Endothelial cell of umbilical vein (primary cell): ENCODE results near the gene SCN9A. TPM values are rescaled to one million over a fixed set of nuclear protein-coding genes. Genes with fewer than 3 reads are reported as not detected.

Experiments
- BruUV-seq: library from RNA; stranded (reverse); fragments of 400-500 nt; replicated peaks from 2 replicates; lab custom pipeline; 2021; lab: Mats Ljungman, UMichigan
- CTCF ChIA-PET: fragments of 300-600, 350-600 bp; sonication (Branson Sonifier 250); formaldehyde crosslinking; loops from one replicate; lab custom pipeline; 2021; ENCODE audit warnings: antibody characterized with exemption, inconsistent platforms; lab: Charles Lee
- POLR2A ChIA-PET: fragments of 300-600, 350-600 bp; sonication (Branson Sonifier 250); formaldehyde crosslinking; loops from one replicate; lab custom pipeline; 2021; ENCODE audit warnings: antibody characterized with exemption, inconsistent platforms; lab: Charles Lee
- DNase-seq: peaks from one replicate; pipeline ENCODE4 v3.0.0-alpha.2; 2011; ENCODE audit warnings: low read depth, low spot score
- FAIRE-seq: peaks from 2 replicates; lab custom pipeline; 2011; peaks lifted over from hg19 to GRCh38; lab: Jason Lieb, UNC
- H2AFZ ChIP-seq: 2 replicates; pipeline ENCODE4 v1.6.0; 2012; ENCODE audit warnings: low read depth, low read length, control low read depth, inconsistent platforms
- H3K27ac ChIP-seq: 2 replicates; pipeline ENCODE4 v1.5.1; 2011; ENCODE audit warnings: low read depth, mild to moderate bottlenecking, control low read depth, low read length, moderate library complexity; ENCODE audit not compliant: insufficient read depth
- H3K27me3 ChIP-seq, 2 experiments: 2 replicates each; pipeline versions ENCODE4 v1.6.0 to v1.6.1; 2011; ENCODE audit warnings: low read length in 2 of 2, mixed read lengths in 1 of 2; ENCODE audit not compliant: control insufficient read depth in 2 of 2, insufficient read depth in 2 of 2
- H3K36me3 ChIP-seq, 2 experiments: 2 replicates in 1 of 2; 3 replicates in 1 of 2; pipeline ENCODE4 v1.5.1; 2011; ENCODE audit warnings: low read length in 2 of 2, mild to moderate bottlenecking in 1 of 2, moderate library complexity in 1 of 2; ENCODE audit not compliant: control insufficient read depth in 2 of 2, insufficient read depth in 2 of 2; ENCODE audit errors: extremely low read depth in 1 of 2
- H3K4me1 ChIP-seq: 3 replicates; pipeline ENCODE4 v1.5.1; 2011; ENCODE audit warnings: mild to moderate bottlenecking, low read length; ENCODE audit not compliant: control insufficient read depth, insufficient read depth; ENCODE audit errors: extremely low read depth
- H3K4me2 ChIP-seq: 2 replicates; pipeline ENCODE4 v1.6.1; 2011; ENCODE audit warnings: low read length, control low read depth, mixed read lengths; ENCODE audit not compliant: insufficient read depth
- H3K4me3 ChIP-seq, 3 experiments: fragments of 200-600 bp in 1 of 3; sonication (generic), shearing (Covaris generic) in 1 of 3; replicated peaks in 1 of 3; 2 replicates each; pipeline ENCODE4 v1.5.1; 2011 to 2016; ENCODE audit warnings: control low read depth in 3 of 3, low read length in 3 of 3, mild to moderate bottlenecking in 2 of 3, inconsistent platforms in 1 of 3, low read depth in 1 of 3, moderate library complexity in 1 of 3; ENCODE audit not compliant: insufficient read depth in 1 of 3
- H3K79me2 ChIP-seq: 2 replicates; pipeline ENCODE4 v1.6.0; 2012; ENCODE audit warnings: low read length, inconsistent platforms; ENCODE audit not compliant: control insufficient read depth, insufficient read depth
- H3K9ac ChIP-seq: replicated peaks from 2 replicates; pipeline ENCODE3; 2011; ENCODE audit warnings: low read length, control low read depth; ENCODE audit not compliant: insufficient read depth; ENCODE audit errors: extremely low read depth
- H3K9me1 ChIP-seq: replicated peaks from 3 replicates; pipeline ENCODE4 v1.6.0; 2011; ENCODE audit warnings: mild to moderate bottlenecking, low read length; ENCODE audit not compliant: control insufficient read depth, insufficient read depth; ENCODE audit errors: extremely low read depth
- H3K9me3 ChIP-seq: replicated peaks from 2 replicates; pipeline ENCODE4 v1.5.1; 2012; ENCODE audit warnings: low read length, inconsistent platforms; ENCODE audit not compliant: control insufficient read depth, insufficient read depth
- H4K20me1 ChIP-seq: replicated peaks from 2 replicates; pipeline ENCODE3; 2011; ENCODE audit warnings: mild to moderate bottlenecking, low read length; ENCODE audit not compliant: control insufficient read depth, insufficient read depth; ENCODE audit errors: extremely low read depth
- EZH2 ChIP-seq: IDR thresholded peaks from 2 replicates; pipeline ENCODE4 v1.6.1; 2012; ENCODE audit warnings: borderline replicate concordance, low read depth, mild to moderate bottlenecking, moderate library complexity, low read length, inconsistent platforms; ENCODE audit not compliant: severe bottlenecking
- FOS ChIP-seq: IDR thresholded peaks from 2 replicates; pipeline ENCODE4 v1.6.1; 2011; ENCODE audit warnings: mild to moderate bottlenecking, low read length, moderate library complexity, borderline replicate concordance; ENCODE audit not compliant: insufficient read depth
- GATA2 ChIP-seq: IDR thresholded peaks from 2 replicates; pipeline ENCODE4 v1.7.0; 2011; ENCODE audit warnings: low read depth, mild to moderate bottlenecking, moderate library complexity, mixed read lengths, low read length; ENCODE audit not compliant: insufficient read length, insufficient read depth
- JUN ChIP-seq: IDR thresholded peaks from 2 replicates; pipeline ENCODE4 v1.6.1; 2011; ENCODE audit warnings: borderline replicate concordance, low read depth; ENCODE audit not compliant: insufficient read length, insufficient read depth
- MYC ChIP-seq: IDR thresholded peaks from one replicate; pipeline ENCODE4 v1.6.1; 2011; ENCODE audit warnings: mild to moderate bottlenecking, low read depth, low read length
- POLR2A ChIP-seq: IDR thresholded peaks from 2 replicates; pipeline ENCODE4 v1.6.1; 2012; ENCODE audit warnings: low read depth, mild to moderate bottlenecking, control low read depth, low read length
- POLR2AphosphoS5 ChIP-seq: IDR thresholded peaks from 2 replicates; pipeline ENCODE4 v1.6.1; 2012; ENCODE audit warnings: low read depth, mild to moderate bottlenecking, control low read depth, low read length, moderate library complexity; ENCODE audit not compliant: insufficient read depth
- dilution Hi-C: fragments of 300-500 bp; cut with MboI; formaldehyde crosslinking; loops from one replicate; pipeline ENCODE4 v1.15.0; 2019; ENCODE audit warnings: low sequenced_read_pairs; ENCODE audit not compliant: extremely low pct_ligation_motif_present
- intact Hi-C: fragments of 100-400 bp; cut with micrococcal nuclease; formaldehyde crosslinking; loops from one replicate; pipeline ENCODE4 v1.10.0; 2022
- polyA plus RNA-seq, 4 experiments: library from polyadenylated mRNA; depleted of rRNA in 3 of 4; stranded (reverse) in 3 of 4; unstranded in 1 of 4; fragments of >200 nt; gene quantifications; 2 replicates each; pipeline versions ENCODE4 v1.2.1 to v1.2.3, GENCODE V29; 2011 to 2012; ENCODE audit warnings: missing spikeins in 1 of 4
- total RNA-seq: library from RNA; stranded (reverse); gene quantifications from 2 replicates; pipeline ENCODE4 v1.2.3, GENCODE V29; 2021
- TF ChIP-seq, protein P1 (sequence below): IDR thresholded peaks from 2 replicates; pipeline ENCODE4 v1.6.1; 2011; ENCODE audit not compliant: insufficient read depth, insufficient read length
- TF ChIP-seq, protein P2 (sequence below), 2 donors: IDR thresholded peaks; 1 replicate in 1 of 2; 2 replicates in 1 of 2; pipeline ENCODE4 v1.5.1; 2011; ENCODE audit warnings: low read length in 2 of 2, mild to moderate bottlenecking in 2 of 2, moderate library complexity in 2 of 2, control low read depth in 1 of 2, inconsistent platforms in 1 of 2, low read depth in 1 of 2; ENCODE audit not compliant: insufficient read depth in 1 of 2; ENCODE audit errors: extremely low read depth in 1 of 2

SCN9A gene
- total and polyA plus RNA-seq, 2 donors (not counting 3 experiments of a cell fraction or from before 2014, with no cell fraction given), result 0.88 to 1.6 TPM

DNA sequence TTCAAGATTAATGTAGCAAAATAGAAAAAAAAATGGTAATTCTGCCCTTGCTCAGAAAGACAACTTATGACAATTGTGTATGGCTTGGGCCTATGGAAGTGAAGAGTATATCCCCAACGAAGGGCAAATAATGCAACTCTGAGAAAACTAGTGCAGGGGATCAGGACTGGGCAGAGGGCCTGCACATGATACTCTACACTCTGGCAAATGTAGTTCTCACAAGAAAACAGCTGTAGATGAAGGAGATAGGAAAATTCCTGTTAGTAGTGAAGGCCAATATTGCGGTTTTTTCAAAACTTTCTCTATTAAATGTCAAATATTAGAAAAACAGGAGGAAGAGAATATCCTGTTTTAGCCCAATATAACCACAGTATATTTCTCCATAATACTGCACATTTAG is 77.8 kb downstream of the SCN9A start:
- no peak overlapping the region for H3K27ac ChIP-seq
- H3K27me3 ChIP-seq, result no peaks in the 10 kb centered on the region
- dilution Hi-C loops (no loop called here), intact Hi-C loops (no loop called here)
- DNase-seq (no peak), FAIRE-seq (no peak)
- no TSS peak for BruUV-seq
- no peak overlapping the region for H3K4me3 ChIP-seq
- no peaks in the 10 kb centered on the region for H3K4me1 ChIP-seq
- no peak overlapping the region for H3K4me2 ChIP-seq
- H3K9ac ChIP-seq, result no peak overlapping the region
- ChIA-PET CTCF (interaction anchor here (0.8 kb wide), 1 partner anchor 19 kb away, joined by 3 read pairs; no protein-coding TSS in a partner anchor), POLR2A (no interaction called here)
- no peaks in the 10 kb centered on the region for H3K36me3 ChIP-seq
- no peaks in the 10 kb centered on the region for H4K20me1 ChIP-seq
- no peaks in the 10 kb centered on the region for H3K79me2 ChIP-seq
- H3K9me1 ChIP-seq, result no peaks in the 10 kb centered on the region
- no peak for TF ChIP-seq MYC
- no peak for TF ChIP-seq POLR2AphosphoS5
- no peak for TF ChIP-seq GATA2
- no peak for TF ChIP-seq EZH2
- no peak for TF ChIP-seq FOS
- TF ChIP-seq JUN, result no peak
- TF ChIP-seq, protein P1, sequence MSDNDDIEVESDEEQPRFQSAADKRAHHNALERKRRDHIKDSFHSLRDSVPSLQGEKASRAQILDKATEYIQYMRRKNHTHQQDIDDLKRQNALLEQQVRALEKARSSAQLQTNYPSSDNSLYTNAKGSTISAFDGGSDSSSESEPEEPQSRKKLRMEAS, result no peak
- TF ChIP-seq POLR2A, result no peak
- H3K9me3 ChIP-seq, result no peaks in the 10 kb centered on the region
- no peak overlapping the region for H2AFZ ChIP-seq

DNA sequence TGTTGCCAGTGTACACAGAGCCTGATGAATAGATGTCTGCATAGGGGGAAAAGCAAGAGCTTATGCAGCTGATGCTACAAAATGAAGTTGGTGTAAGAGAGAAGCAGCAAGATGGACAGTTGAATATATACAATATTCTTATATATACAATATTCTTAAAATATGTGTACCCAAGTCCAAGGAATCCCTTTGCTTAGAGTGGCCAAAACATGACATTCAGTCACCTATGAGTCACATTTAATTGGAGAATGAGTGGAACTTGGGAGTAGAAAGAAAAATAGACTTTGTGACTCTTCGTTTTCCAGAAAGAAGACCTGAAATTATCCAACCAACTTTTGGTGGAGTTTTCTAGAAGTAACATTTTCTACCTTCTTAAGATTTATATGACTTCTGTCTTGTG is 81.8 kb downstream of the SCN9A start:
- H3K27me3 ChIP-seq, result no peaks in the 10 kb centered on the region
- no peak overlapping the region for H3K4me3 ChIP-seq
- ChIA-PET CTCF (interaction anchor here (1.4 kb wide), 1 partner anchor 36 kb away, joined by 3 read pairs; no protein-coding TSS in a partner anchor), POLR2A (no interaction called here)
- DNase-seq (no peak), FAIRE-seq (no peak)
- H3K36me3 ChIP-seq, result no peaks in the 10 kb centered on the region
- H3K9me1 ChIP-seq, result no peaks in the 10 kb centered on the region
- dilution Hi-C loops (no loop called here), intact Hi-C loops (no loop called here)
- H3K27ac ChIP-seq, result no peak overlapping the region
- no peak overlapping the region for H3K4me2 ChIP-seq
- TF ChIP-seq, protein P2, sequence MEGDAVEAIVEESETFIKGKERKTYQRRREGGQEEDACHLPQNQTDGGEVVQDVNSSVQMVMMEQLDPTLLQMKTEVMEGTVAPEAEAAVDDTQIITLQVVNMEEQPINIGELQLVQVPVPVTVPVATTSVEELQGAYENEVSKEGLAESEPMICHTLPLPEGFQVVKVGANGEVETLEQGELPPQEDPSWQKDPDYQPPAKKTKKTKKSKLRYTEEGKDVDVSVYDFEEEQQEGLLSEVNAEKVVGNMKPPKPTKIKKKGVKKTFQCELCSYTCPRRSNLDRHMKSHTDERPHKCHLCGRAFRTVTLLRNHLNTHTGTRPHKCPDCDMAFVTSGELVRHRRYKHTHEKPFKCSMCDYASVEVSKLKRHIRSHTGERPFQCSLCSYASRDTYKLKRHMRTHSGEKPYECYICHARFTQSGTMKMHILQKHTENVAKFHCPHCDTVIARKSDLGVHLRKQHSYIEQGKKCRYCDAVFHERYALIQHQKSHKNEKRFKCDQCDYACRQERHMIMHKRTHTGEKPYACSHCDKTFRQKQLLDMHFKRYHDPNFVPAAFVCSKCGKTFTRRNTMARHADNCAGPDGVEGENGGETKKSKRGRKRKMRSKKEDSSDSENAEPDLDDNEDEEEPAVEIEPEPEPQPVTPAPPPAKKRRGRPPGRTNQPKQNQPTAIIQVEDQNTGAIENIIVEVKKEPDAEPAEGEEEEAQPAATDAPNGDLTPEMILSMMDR (IDR thresholded peaks at IDR 0.05; ENCODE audit: extremely low read depth in 1 of 2, insufficient read depth in 1 of 2, low read depth in 1 of 2, low read length in 2 of 2), result no peak
- TF ChIP-seq POLR2AphosphoS5 (no peak), GATA2 (no peak), EZH2 (no peak), FOS (no peak), MYC (no peak), POLR2A (no peak), JUN (no peak)
- TF ChIP-seq, protein P1, result no peak
- H3K4me1 ChIP-seq, result no peaks in the 10 kb centered on the region
- H2AFZ ChIP-seq, result no peak overlapping the region
- H3K9me3 ChIP-seq, result no peaks in the 10 kb centered on the region
- H3K9ac ChIP-seq, result no peak overlapping the region
- BruUV-seq, result no TSS peak
- no peaks in the 10 kb centered on the region for H4K20me1 ChIP-seq
- H3K79me2 ChIP-seq, result no peaks in the 10 kb centered on the region
